Upper lobe of left lung (tissue), 6 donors: Measurements from ENCODE around the gene EFCC1. TPM values are rescaled to one million over a fixed set of nuclear protein-coding genes. Genes with fewer than 3 reads are reported as not detected.

Source experiments
- ATAC-seq, 2 donors: fragments of 200-7000 bp; cut with Tn5 transposase; one replicate each; pipeline ENCODE4 v1.9.1; 2022; ENCODE audit warnings: mild to moderate bottlenecking in 2 of 2, moderate library complexity in 2 of 2; ENCODE audit not compliant: low FRiP score in 2 of 2
- DNase-seq, 2 donors: peaks; one replicate each; pipeline ENCODE4 v3.0.0-alpha.2; 2019 to 2020
- H3K27ac ChIP-seq, 4 donors: fragments of 200-600 bp; sonication (generic); one replicate each; pipeline ENCODE4 v1.5.1; 2016 to 2019
- H3K27me3 ChIP-seq, 4 donors: fragments of 200-600 bp; sonication (generic); one replicate each; pipeline ENCODE4 v1.5.1; 2017 to 2019
- H3K36me3 ChIP-seq, 4 donors: fragments of 200-600 bp; sonication (generic); one replicate each; pipeline ENCODE4 v1.5.1; 2016 to 2019
- H3K4me1 ChIP-seq, 4 donors: fragments of 200-600 bp; sonication (generic); one replicate each; pipeline ENCODE4 v1.5.1; 2018 to 2019
- H3K4me3 ChIP-seq, 4 donors: fragments of 200-600 bp; sonication (generic); one replicate each; pipeline ENCODE4 v1.5.1; 2017 to 2019; ENCODE audit warnings: mild to moderate bottlenecking in 2 of 4, moderate library complexity in 1 of 4
- H3K9me3 ChIP-seq, 4 donors: fragments of 200-600 bp; sonication (generic); one replicate each; pipeline ENCODE4 v1.5.1; 2018 to 2019
- CTCF ChIP-seq, 6 experiments: fragments of 450-650 bp in 4 of 6; fragments of 200-600 bp in 2 of 6; sonication (generic) in 2 of 6; IDR thresholded peaks; one replicate each; pipeline ENCODE4 v1.5.1; 2016 to 2019; ENCODE audit warnings: antibody characterized with exemption in 6 of 6
- EP300 ChIP-seq, 4 donors: sonication (generic); formaldehyde crosslinking; IDR thresholded peaks; one replicate each; pipeline ENCODE4 v1.5.1; 2017; ENCODE audit warnings: antibody characterized with exemption in 4 of 4, control low read depth in 2 of 4
- POLR2A ChIP-seq, 4 donors: fragments of 450-650 bp; IDR thresholded peaks; one replicate each; pipeline ENCODE4 v1.5.1; 2016 to 2017; ENCODE audit warnings: antibody characterized with exemption in 4 of 4, mild to moderate bottlenecking in 2 of 4
- POLR2AphosphoS5 ChIP-seq, 2 donors: sonication (generic); formaldehyde crosslinking; IDR thresholded peaks; one replicate each; pipeline ENCODE4 v1.5.1; 2017; ENCODE audit warnings: antibody characterized with exemption in 2 of 2
- WGBS, 2 donors: methylation state at CpG; one replicate each; pipeline ENCODE4 v1.1.5; 2017 to 2018; 5-methylcytosine and 5-hydroxymethylcytosine counted together
- total RNA-seq, 6 donors: library from RNA; depleted of rRNA in 4 of 6; stranded (reverse); fragments of >200 nt in 4 of 6; gene quantifications; one replicate each; pipeline versions ENCODE4 v1.1.0 to v1.2.1, GENCODE V29; 2016 to 2021
- donor health status: DM: no; HTN: no; CAD: no; lungs with moderate emphysema.
- donor health status: DM: no; HTN: yes; CAD: no; lungs with severe emphysema.

EFCC1 gene
- total RNA-seq, 6 donors from 2014 or later, result 3.1 to 20.6 (median 11.4) TPM

GRCh38 chr3:128967748-128968355, 33.3 kb upstream of the EFCC1 start:
- ATAC-seq (no peak), DNase-seq (no peak)
- Histone ChIP-seq H3K9me3 (no peaks in the 10 kb centered on the region), H3K27me3 (no peaks in the 10 kb centered on the region), H3K27ac (no peak overlapping the region), H3K36me3 (no peaks in the 10 kb centered on the region), H3K4me3 (no peak overlapping the region), H3K4me1 (peaks cover 11 to 16% (median 13%) of the 10 kb centered on the region in 4 donors)
- TF ChIP-seq CTCF (IDR thresholded peaks at IDR 0.05) (no peak), POLR2A (IDR thresholded peaks at IDR 0.05) (no peak)
- 64 to 70% methylated on average over 6 of the region's 6 CpGs for WGBS, 2 donors

GRCh38 chr3:128969993-128970739, 30.9 kb upstream of the EFCC1 start:
- Histone ChIP-seq H3K9me3 (no peaks in the 10 kb centered on the region), H3K36me3 (no peaks in the 10 kb centered on the region), H3K4me1 (peaks cover 11 to 16% (median 13%) of the 10 kb centered on the region in 4 donors), H3K27me3 (no peaks in the 10 kb centered on the region), H3K27ac (peak overlapping the region in 1 of 4 donors; percentile 47), H3K4me3 (no peak overlapping the region)
- WGBS, 2 donors, result 8 to 17% methylated on average over 12 of the region's 12 CpGs
- DNase-seq, result peak in 1 of 2 donors; percentile 45
- peak; percentile 67 to 87 for ATAC-seq
- TF ChIP-seq CTCF (IDR thresholded peaks at IDR 0.05) (peak; percentile 61 to 81 (median 78)), POLR2AphosphoS5 (IDR thresholded peaks at IDR 0.05) (no peak)

GRCh38 chr3:128970740-128971047, 30.4 kb upstream of the EFCC1 start:
- Histone ChIP-seq H3K36me3 (no peaks in the 10 kb centered on the region), H3K4me1 (peaks cover 11 to 16% (median 13%) of the 10 kb centered on the region in 4 donors), H3K4me3 (no peak overlapping the region), H3K9me3 (no peaks in the 10 kb centered on the region), H3K27ac (peak overlapping the region in 1 of 4 donors; percentile 47), H3K27me3 (no peaks in the 10 kb centered on the region)
- peak in 1 of 2 donors; percentile 23 for ATAC-seq
- TF ChIP-seq POLR2A (IDR thresholded peaks at IDR 0.05), result no peak
- DNase-seq, result no peak
- WGBS, 2 donors, result 24 to 50% methylated on average over 1 of the region's 1 CpG

- Histone ChIP-seq H3K4me3 (no peak overlapping the region), H3K27ac (peak overlapping the region in 3 of 4 donors; percentile 12 to 47 (median 21)), H3K9me3 (no peaks in the 10 kb centered on the region), H3K27me3 (no peaks in the 10 kb centered on the region), H3K4me1 (peaks cover 11 to 16% (median 13%) of the 10 kb centered on the region in 4 donors), H3K36me3 (no peaks in the 10 kb centered on the region)
- WGBS, 2 donors, result 54 to 55% methylated on average over 6 of the region's 6 CpGs
- DNase-seq (peak in 1 of 2 donors; percentile 63), ATAC-seq (peak in 1 of 2 donors; percentile 71)
- TF ChIP-seq EP300 (IDR thresholded peaks at IDR 0.05), result peak in 1 of 4 donors; percentile 12
- TF ChIP-seq POLR2AphosphoS5 (IDR thresholded peaks at IDR 0.05), result peak in 1 of 2 donors; percentile 48
- no peak for TF ChIP-seq POLR2A (IDR thresholded peaks at IDR 0.05)
Measured at GRCh38 chr3:128971421-128972100, 29.5 kb upstream of the EFCC1 start.

GRCh38 chr3:128973988-128974564, 27.0 kb upstream of the EFCC1 start:
- DNase-seq (no peak), ATAC-seq (peak in 1 of 2 donors; percentile 23)
- peaks cover 11 to 16% (median 13%) of the 10 kb centered on the region in 4 donors for H3K4me1 ChIP-seq
- H3K27me3 ChIP-seq, result no peaks in the 10 kb centered on the region
- TF ChIP-seq POLR2A (IDR thresholded peaks at IDR 0.05), result no peak
- TF ChIP-seq EP300 (IDR thresholded peaks at IDR 0.05), result no peak
- no peak for TF ChIP-seq CTCF (IDR thresholded peaks at IDR 0.05)
- no peak for TF ChIP-seq POLR2AphosphoS5 (IDR thresholded peaks at IDR 0.05)
- no peak overlapping the region for H3K4me3 ChIP-seq
- no peaks in the 10 kb centered on the region for H3K36me3 ChIP-seq
- no peaks in the 10 kb centered on the region for H3K9me3 ChIP-seq
- WGBS, 2 donors, result 51 to 64% methylated on average over 5 of the region's 5 CpGs
- H3K27ac ChIP-seq, result no peak overlapping the region
